SJSA1 (cell line): ENCODE data around the gene SLC25A25. TPM values are rescaled to one million over a fixed set of nuclear protein-coding genes. Genes with fewer than 3 reads are reported as not detected.
"Not testable (repeated sequence)": the region's sequence is repeated elsewhere in the genome, so short reads cannot be mapped to it uniquely, and the experiment has no call there.

Experiments
- DNase-seq, 2 experiments: peaks; one replicate each; pipeline ENCODE4 v3.0.0-alpha.2; 2015 to 2020; ENCODE audit warnings: low spot score in 2 of 2, low read depth in 1 of 2
- H3K27ac ChIP-seq: fragments of 250-450 bp; sonication (Bioruptor Pico); 2 replicates; pipeline ENCODE4 v1.5.1; 2020; ENCODE audit warnings: mild to moderate bottlenecking, moderate library complexity
- H3K27me3 ChIP-seq: fragments of 250-450 bp; sonication (Bioruptor Pico); replicated peaks from 2 replicates; pipeline ENCODE4 v1.5.1; 2020; ENCODE audit warnings: mild to moderate bottlenecking, moderate library complexity
- H3K36me3 ChIP-seq: fragments of 250-450 bp; sonication (Bioruptor Pico); 2 replicates; pipeline ENCODE4 v1.5.1; 2020; ENCODE audit warnings: mild to moderate bottlenecking
- H3K4me1 ChIP-seq: fragments of 250-450 bp; sonication (Bioruptor Pico); replicated peaks from 2 replicates; pipeline ENCODE4 v1.6.1; 2021; ENCODE audit warnings: mild to moderate bottlenecking
- H3K4me3 ChIP-seq: fragments of 250-450 bp; sonication (Bioruptor Pico); 2 replicates; pipeline ENCODE4 v1.5.1; 2020; ENCODE audit warnings: mild to moderate bottlenecking
- H3K9me3 ChIP-seq: fragments of 250-450 bp; sonication (Bioruptor Pico); replicated peaks from 2 replicates; pipeline ENCODE4 v1.5.1; 2020; ENCODE audit warnings: mild to moderate bottlenecking
- total RNA-seq: library from RNA; depleted of rRNA; stranded (reverse); fragments of >200 nt; shearing (Covaris generic); gene quantifications from 2 replicates; pipeline ENCODE4 v1.2.3, GENCODE V29; 2014; rRNA removed

Gene SLC25A25
- total RNA-seq = 28.7 and 30.8 TPM in 2 replicates

- peak within 1 kb of the TSS; percentile 98 for H3K27ac ChIP-seq
These were observed at the start of gene SLC25A25 for GRCh38 chr9:128067645-128068385. SLC25A25 (plus strand) TSS chr9:128068232; CDS start chr9:128068320, 88 bp downstream.

GRCh38 chr9:128020692-128021091 lies 47.3 kb upstream of the SLC25A25 start:
- DNase-seq = no peak
- H3K27me3 ChIP-seq = no peaks in the 10 kb centered on the region
- no peak overlapping the region for H3K27ac ChIP-seq
- H3K4me3 ChIP-seq = no peak overlapping the region
- no peaks in the 10 kb centered on the region for H3K36me3 ChIP-seq
- no peaks in the 10 kb centered on the region for H3K9me3 ChIP-seq
- H3K4me1 ChIP-seq = peaks cover 7% of the 10 kb centered on the region; the same call in 1 of the 2 replicates

More at GRCh38 chr9:128067645-128068385, at the start of gene SLC25A25:
- Histone ChIP-seq H3K4me1 (peaks cover 38% of the 10 kb centered on the region), H3K36me3 (peaks cover 15% of the 10 kb centered on the region), H3K4me3 (peak within 1 kb of the TSS; percentile 92), H3K9me3 (no peaks in the 10 kb centered on the region), H3K27me3 (no peaks in the 10 kb centered on the region)
- peak; percentile 99 for DNase-seq

- peaks cover 7% of the 10 kb centered on the region; the same call in 1 of the 2 replicates for H3K4me1 ChIP-seq
- H3K27ac ChIP-seq = no peak overlapping the region
- no peak for DNase-seq
- no peaks in the 10 kb centered on the region for H3K9me3 ChIP-seq
- no peaks in the 10 kb centered on the region for H3K27me3 ChIP-seq
- H3K4me3 ChIP-seq = no peak overlapping the region
- H3K36me3 ChIP-seq = no peaks in the 10 kb centered on the region
These were observed 46.9 kb upstream of the SLC25A25 start for GRCh38 chr9:128021098-128021497.

GRCh38 chr9:128022886-128023285 lies 45.1 kb upstream of the SLC25A25 start:
- DNase-seq = no peak

GRCh38 chr9:128023671-128024070 lies 44.4 kb upstream of the SLC25A25 start:
- not testable (repeated sequence) for DNase-seq, H3K27me3 ChIP-seq, H3K36me3 ChIP-seq, H3K9me3 ChIP-seq, H3K4me3 ChIP-seq, H3K27ac ChIP-seq
- peaks cover 13% of the 10 kb centered on the region for H3K4me1 ChIP-seq

More at GRCh38 chr9:128022886-128023285, 45.1 kb upstream of the SLC25A25 start:
- Histone ChIP-seq H3K9me3 (no peaks in the 10 kb centered on the region), H3K4me3 (no peak overlapping the region), H3K27me3 (no peaks in the 10 kb centered on the region), H3K27ac (no peak overlapping the region), H3K4me1 (peaks cover 13% of the 10 kb centered on the region), H3K36me3 (no peaks in the 10 kb centered on the region)

DNA sequence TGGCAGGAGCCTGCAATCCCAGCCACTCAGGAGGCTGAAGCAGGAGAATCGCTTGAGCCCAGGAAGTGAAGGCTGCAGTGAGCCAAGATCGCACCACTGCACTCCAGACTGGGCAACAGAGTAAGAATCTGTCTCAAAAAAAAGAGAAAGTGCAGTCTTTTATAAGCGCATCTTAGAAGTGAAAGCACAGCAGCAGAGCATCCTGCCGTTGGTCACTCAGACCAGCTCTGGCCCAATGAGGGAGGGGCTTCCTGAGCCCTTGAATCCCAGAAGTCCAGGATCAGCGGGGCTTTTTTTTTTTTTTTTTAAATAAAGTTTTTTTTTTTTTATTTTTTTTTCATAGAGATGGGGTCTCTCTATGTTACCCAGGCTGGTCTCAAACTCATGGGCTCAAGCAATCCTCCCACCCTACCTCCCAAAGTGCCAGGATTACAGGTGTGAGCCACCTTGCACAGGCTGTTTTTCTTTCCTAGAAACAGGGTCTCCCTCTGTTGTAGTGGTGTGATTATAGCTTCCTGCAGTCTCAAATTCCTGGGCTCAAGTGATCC lies 43.2 kb upstream of the SLC25A25 start:
- Histone ChIP-seq H3K9me3 (no peaks in the 10 kb centered on the region), H3K27ac (no peak overlapping the region), H3K4me3 (no peak overlapping the region), H3K36me3 (no peaks in the 10 kb centered on the region), H3K27me3 (no peaks in the 10 kb centered on the region), H3K4me1 (peaks cover 13% of the 10 kb centered on the region)
- DNase-seq = no peak

GRCh38 chr9:128025736-128026135 lies 42.3 kb upstream of the SLC25A25 start:
- no peak for DNase-seq
- Histone ChIP-seq H3K27me3 (no peaks in the 10 kb centered on the region), H3K27ac (no peak overlapping the region), H3K36me3 (no peaks in the 10 kb centered on the region), H3K9me3 (no peaks in the 10 kb centered on the region), H3K4me1 (peaks cover 13% of the 10 kb centered on the region), H3K4me3 (no peak overlapping the region)

- no peaks in the 10 kb centered on the region for H3K27me3 ChIP-seq
- peaks cover 13% of the 10 kb centered on the region for H3K4me1 ChIP-seq
- H3K36me3 ChIP-seq = no peaks in the 10 kb centered on the region
- H3K27ac ChIP-seq = no peak overlapping the region
- no peak for DNase-seq
- H3K4me3 ChIP-seq = no peak overlapping the region
- H3K9me3 ChIP-seq = no peaks in the 10 kb centered on the region
These were observed 41.7 kb upstream of the SLC25A25 start for GRCh38 chr9:128026255-128026772.

GRCh38 chr9:128026773-128027541 lies 41.1 kb upstream of the SLC25A25 start:
- H3K27me3 ChIP-seq = no peaks in the 10 kb centered on the region
- peaks cover 13% of the 10 kb centered on the region for H3K4me1 ChIP-seq
- no peak for DNase-seq
- no peaks in the 10 kb centered on the region for H3K9me3 ChIP-seq
- H3K4me3 ChIP-seq = no peak overlapping the region
- H3K27ac ChIP-seq = no peak overlapping the region
- H3K36me3 ChIP-seq = no peaks in the 10 kb centered on the region

DNA sequence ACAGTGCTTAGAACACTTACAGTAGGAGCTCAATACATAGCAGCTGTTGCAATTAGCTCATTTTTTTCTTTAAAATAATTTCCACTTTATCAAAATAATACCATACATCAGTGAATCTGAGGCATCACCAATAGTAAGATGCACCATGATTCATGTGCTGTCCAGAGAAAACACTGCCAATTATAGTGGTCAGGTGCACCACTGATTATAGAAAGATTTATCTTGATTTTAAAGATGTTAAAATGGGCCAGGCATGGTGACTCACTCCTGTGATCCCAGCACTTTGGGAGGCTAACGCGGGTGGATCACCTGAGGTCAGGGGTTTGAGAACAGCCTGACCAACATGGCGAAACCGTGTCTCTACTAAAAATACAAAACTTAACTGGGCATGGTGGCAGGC lies 40.3 kb upstream of the SLC25A25 start:
- no peak for DNase-seq
- no peak overlapping the region for H3K4me3 ChIP-seq
- no peaks in the 10 kb centered on the region for H3K9me3 ChIP-seq
- peaks cover 13% of the 10 kb centered on the region for H3K4me1 ChIP-seq
- no peaks in the 10 kb centered on the region for H3K36me3 ChIP-seq
- H3K27ac ChIP-seq = no peak overlapping the region
- H3K27me3 ChIP-seq = no peaks in the 10 kb centered on the region

DNA sequence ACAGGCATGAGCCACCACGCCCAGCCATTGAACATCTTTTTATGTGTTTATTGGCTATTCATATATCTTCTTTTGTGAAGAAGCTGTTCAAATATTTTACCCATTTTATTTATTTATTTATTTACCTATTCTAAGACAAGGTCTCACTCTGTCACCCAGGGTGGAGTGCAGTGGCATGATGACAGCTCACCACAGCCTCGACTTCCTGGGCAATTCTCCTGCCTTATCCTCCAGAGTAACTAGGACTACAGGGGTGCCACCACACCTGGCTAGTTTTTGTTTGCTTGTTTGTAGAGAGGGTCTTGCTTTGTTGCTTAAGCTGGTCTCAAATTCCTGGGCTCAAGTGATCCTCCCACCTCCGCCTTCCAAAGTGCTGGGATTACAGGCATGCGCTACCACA lies 34.4 kb upstream of the SLC25A25 start:
- Histone ChIP-seq H3K4me1 (peaks cover 4% of the 10 kb centered on the region; the same call in 1 of the 2 replicates), H3K9me3 (peaks cover 4% of the 10 kb centered on the region; the same call in 1 of the 2 replicates), H3K27ac (no peak overlapping the region), H3K27me3 (no peaks in the 10 kb centered on the region), H3K36me3 (no peaks in the 10 kb centered on the region), H3K4me3 (no peak overlapping the region)
- no peak for DNase-seq

- H3K4me1 ChIP-seq = peaks cover 4% of the 10 kb centered on the region; the same call in 1 of the 2 replicates
These were observed 33.0 kb upstream of the SLC25A25 start for GRCh38 chr9:128034821-128035652.

GRCh38 chr9:128036522-128036921 lies 31.5 kb upstream of the SLC25A25 start:
- H3K36me3 ChIP-seq, DNase-seq, H3K9me3 ChIP-seq, H3K4me3 ChIP-seq, H3K4me1 ChIP-seq, H3K27me3 ChIP-seq, H3K27ac ChIP-seq: not testable (repeated sequence)

More at GRCh38 chr9:128034821-128035652, 33.0 kb upstream of the SLC25A25 start:
- H3K36me3 ChIP-seq = no peaks in the 10 kb centered on the region
- DNase-seq = peak; percentile 44 to 47
- H3K9me3 ChIP-seq = peaks cover 4% of the 10 kb centered on the region; the same call in 1 of the 2 replicates
- H3K27ac ChIP-seq = no peak overlapping the region
- no peak overlapping the region for H3K4me3 ChIP-seq
- no peaks in the 10 kb centered on the region for H3K27me3 ChIP-seq
